Activated T-helper 9 cell treated with anti-CD3 and anti-CD28 coated beads, Interleukin-2, amount 50 U/mL, for 16 hours (primary cell): ENCODE results near the gene ZNF232.
"Not testable (repeated sequence)": the region's sequence is repeated elsewhere in the genome, so short reads cannot be mapped to it uniquely, and the experiment has no call there.

Experiments used
- DNase-seq: peaks from one replicate; pipeline ENCODE4 v3.0.0-alpha.2; 2020; ENCODE audit warnings: low read depth

Gene ZNF232

DNA sequence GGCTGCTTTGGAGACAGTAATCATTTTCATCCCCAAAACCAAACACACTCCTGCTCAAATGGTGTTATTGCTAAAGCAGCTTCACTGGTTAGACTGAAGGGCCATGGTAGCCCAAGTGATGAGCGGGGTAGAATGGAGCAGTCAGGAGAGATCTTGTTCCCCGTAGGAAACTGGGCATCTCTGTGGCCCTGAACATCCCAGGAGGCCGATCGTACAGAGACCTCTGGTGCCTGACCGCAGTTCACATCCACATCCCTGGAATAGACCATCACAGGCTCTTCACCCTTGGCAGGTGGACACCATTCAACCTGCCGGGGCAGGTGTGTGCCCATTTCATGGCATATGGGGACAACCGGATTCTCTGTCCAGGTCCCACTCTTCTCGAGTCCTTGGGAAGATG, 18.1 kb upstream of the ZNF232 start:
- not testable (repeated sequence) for DNase-seq

DNA sequence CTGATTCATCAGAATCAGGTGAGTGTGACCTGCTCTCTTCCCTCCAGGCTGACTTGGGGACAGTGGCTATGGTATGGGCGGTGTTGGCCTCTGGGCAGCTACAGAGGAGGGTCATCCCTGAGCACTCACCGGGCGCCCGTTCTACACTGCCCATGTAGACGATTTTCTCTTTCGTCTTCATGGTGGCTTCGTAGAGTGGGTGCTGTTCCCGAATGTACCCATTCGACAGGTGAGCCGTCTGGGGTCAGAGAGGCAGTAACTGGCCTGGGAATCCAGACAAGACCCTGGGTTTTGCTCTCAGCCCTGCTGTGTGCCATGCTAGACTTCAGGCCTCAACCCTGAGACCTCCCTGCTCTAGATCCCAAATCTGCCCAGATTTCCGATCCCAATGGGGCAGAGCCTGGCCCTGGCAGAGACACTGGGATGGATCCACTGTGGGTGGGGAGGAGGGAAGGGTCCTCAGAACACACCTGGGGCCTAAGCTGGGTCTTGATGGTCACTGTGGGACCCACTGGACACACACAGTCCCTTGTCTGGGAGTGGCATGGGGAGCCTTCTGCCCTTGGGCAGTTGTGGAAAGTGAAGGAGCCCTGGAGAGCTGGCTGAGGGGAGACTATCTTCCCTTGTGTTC, 17.3 kb upstream of the ZNF232 start:
- DNase-seq: no peak

DNA sequence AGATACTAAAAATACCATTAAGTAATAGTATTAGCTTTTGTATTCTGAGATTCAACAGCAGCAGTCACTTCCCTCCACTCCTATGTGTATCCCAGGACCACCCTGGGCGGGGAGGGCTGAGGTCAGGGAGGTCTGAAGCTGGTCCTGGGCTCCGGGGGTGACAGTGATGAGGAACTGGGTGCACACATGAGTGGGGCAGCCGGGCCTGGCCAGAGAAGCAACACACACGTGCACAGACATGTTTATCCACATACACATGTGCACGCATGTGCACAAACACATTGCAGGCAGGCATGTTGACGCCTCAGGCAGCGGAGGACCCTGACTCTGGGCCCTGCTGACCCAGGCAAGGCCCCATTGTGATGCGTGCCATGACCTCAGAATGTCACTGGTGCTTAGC, 16.7 kb upstream of the ZNF232 start:
- DNase-seq: not testable (repeated sequence)

DNA sequence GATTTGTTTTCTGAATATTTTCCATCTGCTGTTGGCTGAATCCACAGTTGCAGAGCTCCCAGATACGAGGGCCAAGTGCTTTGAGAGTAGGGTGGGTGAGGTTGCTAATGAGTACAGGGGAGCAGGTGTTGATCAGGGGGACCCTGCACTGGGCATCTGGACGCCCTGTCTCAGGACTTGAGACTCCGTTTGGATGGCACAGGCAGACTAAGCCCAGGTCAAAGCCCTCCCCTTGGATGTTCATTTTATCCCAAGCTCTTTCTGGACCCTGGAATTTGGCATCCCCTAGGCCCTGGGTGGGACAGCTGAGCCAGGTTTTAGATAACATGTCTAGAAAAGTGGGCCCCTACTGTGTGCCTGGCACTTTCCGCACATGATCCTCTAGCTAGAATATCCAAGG, 16.2 kb upstream of the ZNF232 start:
- DNase-seq: no peak

DNA sequence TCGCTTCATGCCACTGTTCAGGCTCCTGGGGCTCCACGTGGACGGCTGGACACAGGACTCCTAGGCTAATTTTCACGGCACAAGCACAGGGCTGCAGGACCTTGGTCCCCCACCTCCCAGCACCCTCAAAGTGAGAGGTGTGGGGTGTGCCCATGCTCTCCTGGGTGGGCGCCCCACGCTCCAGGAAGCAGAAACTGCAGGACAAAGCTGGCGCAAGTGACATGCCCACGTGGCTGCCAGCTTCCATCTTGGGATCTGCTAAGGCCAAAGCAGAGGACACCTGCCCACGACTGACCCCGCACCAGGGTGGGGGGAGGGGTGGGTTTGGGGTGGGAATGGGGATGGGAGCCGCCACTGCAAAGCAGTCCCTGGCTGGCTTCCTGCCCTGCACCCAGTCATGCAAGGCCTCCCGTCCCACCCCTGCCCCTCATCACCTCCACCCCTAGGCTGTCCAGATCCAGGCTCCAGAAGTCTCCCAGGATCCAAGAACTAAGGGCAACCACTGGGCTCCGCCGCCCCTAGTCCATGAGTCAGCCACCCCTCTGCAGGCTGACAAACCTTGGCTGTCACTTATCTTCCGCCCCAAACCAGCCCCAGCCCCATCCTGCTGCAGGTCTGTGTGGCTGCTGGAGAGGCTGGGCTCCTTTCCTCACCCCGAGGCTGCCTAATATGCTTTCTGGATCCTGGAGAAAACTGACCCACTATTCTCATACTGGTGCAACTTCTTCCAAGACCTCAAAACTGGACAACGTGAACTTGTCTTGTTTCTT, 15.2 kb upstream of the ZNF232 start:
- no peak for DNase-seq

DNA sequence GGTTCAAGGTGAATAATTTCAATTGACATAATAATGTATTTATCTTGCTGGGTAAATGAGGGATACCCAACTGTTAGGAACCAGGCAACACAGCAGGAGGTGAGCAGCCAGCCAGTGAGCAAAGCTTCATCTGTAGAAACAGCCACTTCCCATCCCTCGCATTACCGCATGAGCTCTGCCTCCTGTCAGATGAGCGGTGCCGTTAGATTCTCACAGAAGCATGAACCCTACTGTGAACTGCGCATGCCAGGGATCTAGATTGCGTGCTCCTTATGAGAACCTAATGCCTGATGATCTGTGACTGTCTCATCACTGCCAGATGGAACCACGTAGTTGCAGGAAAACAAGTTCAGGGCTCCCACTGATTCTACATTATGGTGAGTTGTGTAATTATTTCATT, 13.2 kb upstream of the ZNF232 start:
- DNase-seq: not testable (repeated sequence)

DNA sequence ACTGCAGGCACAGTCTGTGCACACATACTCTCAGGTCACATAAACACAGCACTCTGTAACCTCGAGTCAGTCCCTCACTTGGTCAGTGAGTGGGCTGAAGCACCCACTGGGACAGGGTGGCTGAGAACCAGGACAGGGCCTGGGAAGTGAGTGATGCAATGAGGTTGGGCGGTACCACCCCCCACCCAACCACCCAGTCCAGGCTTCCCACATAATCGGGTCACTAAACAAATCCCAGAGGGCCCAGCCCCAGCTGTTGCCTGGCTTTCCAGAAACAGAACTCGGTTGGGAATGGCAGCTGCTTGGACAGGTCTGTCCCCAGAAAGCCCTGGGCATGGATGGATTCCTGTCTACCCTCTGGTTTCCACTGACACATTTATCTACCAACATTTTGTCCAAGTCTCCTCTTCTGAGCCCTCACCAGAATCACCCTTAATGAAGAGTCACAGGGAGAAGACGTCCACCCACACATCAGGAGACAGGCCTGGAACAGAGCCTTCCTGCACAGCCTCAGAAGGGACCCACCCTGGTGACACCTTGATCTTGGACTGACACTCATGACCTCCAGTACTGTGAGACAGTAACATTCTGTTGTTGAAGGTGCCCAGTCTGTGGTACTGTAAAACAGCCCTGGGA, 12.6 kb upstream of the ZNF232 start:
- not testable (repeated sequence) for DNase-seq

DNA sequence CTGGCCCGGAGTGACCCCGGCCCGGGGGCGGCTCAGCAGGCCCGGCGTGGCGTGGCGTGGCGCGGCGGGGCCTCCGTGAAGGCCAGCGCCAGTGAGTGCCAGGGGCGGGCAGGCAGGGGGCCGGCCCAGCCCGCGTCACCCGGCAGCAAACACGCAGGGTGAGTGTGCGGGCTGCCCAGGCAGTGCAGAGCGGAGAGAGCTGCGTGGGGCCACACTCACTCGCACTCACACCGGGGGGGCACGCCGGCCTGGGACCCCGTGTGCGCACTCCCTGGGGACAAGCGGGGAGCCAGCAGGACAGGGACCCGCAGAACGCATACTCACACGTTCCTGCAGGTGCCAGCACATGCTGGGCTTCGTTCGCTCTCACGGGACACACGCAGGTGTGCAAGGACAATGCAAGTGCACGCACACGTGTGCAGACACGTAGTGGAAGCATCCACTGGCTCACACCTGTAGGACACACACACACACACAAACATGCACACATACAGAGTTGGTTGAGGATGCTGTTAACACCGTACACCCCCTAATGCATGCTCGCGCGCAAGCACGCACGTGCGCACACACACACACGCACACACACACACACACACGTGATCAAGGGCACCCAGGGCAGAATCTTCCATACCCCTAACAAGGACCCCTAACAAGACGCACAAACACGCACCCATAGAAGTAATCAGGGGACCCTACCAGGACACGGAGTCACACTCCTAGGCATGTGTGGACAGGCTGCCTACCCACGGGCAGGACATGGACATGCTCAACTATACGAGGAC, 11.9 kb upstream of the ZNF232 start:
- no peak for DNase-seq

DNA sequence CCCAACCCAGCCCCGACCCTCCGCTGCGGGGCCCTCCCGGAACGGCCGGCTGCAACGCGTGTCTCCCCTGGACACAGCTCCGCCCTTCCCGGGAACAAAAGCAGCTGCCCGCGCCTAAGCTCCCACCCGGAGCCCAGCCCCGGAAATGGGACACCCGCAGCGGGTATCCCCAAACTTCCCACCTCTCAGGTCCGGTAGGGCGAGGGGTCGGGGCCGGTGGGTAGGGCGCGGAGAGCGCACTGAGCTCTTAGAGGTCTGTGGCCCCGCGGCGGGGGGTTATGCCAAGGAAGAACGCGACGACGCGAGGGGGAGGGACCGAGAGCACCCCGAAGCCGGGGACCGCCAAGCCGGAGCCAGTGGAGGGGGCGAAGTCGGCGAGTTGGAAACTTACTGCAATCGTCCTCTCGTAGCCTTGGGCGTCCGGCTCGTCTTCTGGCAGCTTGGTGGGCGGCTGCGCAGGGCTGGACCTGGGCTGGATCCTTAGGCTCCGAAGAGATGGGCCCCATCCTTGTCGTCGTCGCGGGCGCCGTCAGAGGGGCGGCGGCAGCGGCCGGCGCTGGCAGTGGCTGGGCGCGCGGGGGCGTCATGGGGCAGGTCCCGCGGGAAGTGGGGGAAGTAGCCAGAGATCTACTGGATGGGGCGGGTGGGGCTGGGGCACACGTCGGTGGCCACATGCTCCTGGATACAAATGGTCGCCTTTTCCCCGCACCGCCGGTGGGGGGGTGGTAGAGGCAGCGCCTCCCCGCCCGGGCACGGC, 11.1 kb upstream of the ZNF232 start:
- no peak for DNase-seq

DNA sequence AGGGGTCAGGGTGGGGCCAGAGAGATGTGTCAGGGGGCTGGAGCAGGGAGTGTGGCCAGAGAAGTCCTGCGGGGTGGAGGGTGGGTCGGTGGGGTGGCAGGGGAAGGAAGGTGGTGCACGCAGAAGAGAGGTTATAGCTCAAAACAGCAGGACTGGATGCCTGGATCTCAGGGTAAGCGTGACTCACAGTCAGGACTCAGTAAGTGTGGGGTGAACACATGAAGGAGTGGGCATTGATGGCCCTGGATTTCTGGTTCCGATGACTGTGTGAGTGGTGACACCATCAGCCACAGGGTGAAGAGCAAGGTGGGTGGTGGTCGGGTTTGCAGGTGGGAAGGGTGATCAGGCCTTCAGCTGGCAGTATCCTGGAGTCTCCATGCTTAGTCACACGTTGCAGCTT, 10.4 kb upstream of the ZNF232 start:
- DNase-seq: not testable (repeated sequence)

DNA sequence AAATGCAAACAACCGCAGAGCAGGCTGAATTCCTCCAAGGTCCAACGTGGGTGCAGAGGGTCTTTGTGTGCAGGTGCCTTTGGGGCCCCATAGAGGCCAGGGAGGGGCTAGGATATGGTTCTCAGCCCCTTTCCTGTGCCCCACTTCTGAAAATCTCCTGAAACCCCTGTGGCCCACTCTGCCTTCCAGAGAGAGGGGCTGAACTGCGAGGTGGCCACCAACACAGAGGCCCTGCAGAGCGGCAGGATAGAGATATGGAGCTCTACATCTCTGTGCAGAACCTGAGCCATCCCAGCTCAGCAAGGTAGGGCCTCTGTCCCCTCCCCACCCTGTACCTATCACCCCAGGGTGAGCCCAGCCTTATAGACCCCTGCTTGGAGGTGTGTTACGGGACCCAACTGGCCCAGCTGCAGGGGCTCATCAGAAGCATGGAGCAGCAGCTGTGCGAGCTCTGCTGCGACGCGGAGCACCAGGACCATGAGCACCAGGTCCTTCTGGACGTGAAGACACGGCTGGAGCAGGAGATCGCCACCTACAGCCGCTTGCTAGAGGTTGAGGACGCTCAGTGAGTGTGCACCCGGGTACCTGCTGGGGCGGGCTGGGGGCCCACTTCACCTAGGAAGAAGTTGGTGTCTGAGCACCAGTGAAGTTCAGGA, 9.6 kb upstream of the ZNF232 start:
- DNase-seq: no peak

DNA sequence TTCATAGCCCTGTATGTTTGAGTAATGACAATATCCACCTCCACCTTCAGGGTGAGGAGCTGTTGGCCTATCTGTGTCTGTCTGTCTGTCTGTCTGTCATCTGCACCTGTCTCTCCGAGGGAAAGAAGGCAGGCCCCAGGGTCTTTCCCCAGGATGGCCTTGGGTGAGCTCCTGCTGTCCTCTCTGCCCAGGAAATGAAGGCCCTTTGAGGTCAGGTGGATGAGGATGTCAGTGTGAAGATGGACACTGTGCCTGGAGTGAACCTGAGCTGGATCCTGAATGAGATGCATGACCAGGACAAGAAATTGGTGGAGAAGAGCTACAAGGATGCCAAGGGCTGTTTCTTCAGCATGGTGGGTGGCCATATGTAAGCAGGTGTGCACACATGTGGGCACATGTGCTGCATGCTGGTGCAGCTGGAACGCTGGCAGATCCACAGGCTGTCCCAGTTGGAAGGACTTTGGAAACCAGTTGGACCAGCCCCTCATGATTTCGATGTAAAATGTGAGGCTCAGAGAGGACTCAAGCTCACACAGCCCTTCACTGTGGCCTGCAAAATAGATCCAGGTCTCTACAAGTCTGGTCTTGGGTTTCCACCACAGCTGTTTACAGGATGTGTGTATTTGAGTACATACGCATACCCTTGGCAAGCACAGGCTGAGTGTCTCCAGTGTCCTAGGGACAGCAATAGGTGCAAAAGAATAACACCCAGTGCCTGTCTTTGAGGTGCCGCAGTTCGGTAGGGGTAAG, 8.9 kb upstream of the ZNF232 start:
- DNase-seq: not testable (repeated sequence)

DNA sequence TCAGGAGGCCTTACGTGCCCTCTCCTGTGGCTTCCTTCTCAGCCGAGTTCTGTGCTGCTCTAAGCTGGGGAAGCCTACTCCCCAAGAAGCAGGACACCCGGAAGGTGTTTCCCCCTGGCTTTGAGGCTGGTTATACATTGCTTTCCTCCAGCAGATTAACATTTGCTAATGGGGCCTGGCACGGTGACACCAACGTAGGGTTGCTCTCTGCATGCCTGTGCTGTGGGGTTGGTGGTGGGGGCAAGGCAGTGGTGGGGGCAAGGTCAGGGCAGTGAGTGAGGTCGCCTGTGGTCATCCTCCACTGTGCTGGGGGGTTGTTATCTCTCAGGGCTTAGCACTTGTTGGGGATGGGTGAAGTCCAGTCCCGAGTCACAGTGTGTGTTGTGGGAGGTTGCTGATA, 8.4 kb upstream of the ZNF232 start:
- DNase-seq: no peak

DNA sequence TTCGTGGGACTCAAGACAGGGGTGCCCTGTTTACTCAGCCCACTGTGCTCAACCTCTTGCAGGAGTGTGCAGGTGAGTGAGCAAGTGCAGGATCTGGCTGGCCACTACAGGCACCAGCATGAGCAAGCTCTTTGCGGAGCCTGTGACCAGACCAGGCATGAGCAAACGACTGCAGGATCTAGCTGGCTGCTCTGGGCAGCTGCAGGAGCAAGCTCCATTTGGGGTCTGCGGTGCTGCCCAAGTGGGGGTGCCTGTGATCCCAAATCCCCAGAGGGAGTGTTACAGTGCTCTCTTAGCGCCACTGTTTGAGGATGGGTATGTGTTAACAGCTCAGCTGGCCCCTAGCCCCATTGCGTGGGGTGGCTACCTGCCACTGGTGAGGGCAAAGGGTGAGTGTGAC, 6.5 kb upstream of the ZNF232 start:
- DNase-seq: no peak

DNA sequence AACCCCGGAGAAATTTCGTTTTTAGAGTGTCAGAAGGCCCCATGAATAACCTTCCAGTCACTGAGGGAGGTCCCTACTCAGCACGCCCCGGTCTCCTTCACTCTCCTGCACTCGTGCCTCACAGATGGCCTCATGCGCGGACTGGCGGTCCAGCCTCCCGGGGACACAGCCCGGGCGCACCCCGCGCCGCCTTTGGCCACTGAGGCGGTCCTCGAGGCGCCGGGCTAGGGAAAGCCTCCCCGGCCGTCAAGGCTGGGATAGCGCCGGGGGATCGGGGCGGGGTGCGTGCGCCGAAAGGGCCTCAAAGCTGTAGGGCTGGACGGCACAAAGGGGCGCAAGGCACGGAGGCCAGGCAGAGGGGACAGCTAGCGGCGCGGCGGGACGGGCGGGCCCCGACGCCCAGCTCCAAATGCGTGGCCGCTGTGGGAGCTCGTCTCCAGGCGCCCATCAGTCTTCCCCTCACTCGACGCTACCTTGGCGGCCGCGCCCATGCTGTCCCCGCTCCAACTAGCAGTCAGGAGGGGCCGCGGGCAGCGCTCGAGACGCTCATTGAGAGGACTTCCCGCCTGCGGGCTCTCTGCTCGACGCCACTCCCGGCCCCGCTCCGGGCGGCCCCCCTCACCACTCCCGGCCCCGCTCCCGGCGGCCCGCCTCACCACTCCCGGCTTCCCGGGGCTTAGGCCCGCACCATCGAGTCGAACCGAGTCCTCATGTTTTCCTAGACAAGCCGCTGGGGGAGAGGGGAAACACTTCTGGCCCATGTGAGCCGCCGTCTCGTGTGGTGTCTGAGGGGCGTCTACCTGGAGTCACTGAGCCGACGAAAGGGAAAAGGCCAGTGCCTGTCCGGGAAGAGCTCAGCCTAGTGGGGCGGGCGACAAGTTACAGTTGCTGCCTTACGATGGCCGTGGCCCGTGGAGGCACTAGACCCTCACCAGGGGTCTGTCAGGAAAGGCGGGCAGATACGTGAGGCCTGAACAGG, 4.3 kb upstream of the ZNF232 start, which contains the start of gene USP6:
TSS of gene USP6 (plus strand) at position 360 of the 979 bp plus-strand sequence. CDS start 14,336 bp downstream, outside the sequence.
- DNase-seq: no peak

DNA sequence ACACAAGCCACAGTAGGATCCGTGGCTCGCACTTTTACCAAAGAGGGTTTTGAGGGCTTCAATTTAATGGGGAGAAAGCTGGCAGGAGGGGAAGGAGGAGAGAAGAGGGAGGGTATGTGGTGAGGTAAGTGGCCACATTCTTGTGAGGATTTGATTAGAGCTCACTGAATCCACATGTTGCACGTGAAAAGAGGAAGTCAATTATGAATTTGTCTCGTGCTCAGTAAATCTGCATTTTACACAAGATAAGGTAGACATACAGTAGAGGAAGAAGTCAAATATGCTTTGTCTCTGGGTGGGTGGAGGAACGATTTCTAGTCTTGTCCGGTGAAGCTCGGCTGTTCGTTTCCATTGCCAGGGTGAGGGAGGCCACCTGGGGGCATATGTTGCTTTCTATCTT, 862 bp downstream of the ZNF232 start:
- DNase-seq: no peak

DNA sequence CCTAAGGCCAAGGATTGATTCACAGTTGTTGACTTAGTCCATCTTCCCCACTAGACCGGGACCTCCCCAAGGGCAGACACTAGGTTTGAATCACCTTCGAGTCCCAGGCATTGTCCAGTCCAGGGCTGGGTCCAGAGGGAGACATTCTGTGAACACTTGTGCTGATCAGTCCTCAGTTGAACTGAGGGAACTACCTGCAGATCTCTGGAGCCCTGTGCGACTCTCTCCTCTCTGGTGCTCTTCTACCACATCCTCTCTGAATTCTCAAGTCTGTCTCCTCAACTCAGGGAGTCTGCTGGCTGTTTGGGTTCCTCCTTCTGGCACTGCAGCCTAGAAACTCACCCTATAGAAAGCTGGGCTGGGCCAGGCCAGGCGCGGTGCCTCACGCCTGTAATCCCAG, 10.8 kb downstream of the ZNF232 start:
- DNase-seq: no peak

DNA sequence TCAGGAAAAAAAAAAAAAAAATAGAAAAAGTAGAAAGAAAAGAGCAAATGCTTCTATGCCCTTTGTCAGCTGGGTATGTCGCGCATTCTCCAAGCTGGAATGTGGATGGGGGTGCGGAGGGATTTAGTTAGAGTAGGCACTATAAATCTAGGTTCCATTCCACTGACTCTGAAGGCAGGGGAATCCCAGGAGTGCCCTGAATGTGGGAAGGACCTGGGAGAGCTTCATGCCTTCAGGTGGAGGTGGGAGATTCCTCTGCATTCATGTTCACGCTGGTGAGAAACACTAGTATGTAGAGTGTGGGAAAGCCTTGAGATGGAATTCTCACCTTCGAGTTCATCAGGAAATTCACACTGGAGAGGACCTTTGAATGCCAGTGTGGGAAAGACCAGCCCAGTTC, 12.4 kb downstream of the ZNF232 start:
- DNase-seq: no peak
